ENCODE results near the gene COX7A2.

- TF ChIP-seq POLR2A (IDR thresholded peaks at IDR 0.05) = no peak
- TF ChIP-seq, protein P1, sequence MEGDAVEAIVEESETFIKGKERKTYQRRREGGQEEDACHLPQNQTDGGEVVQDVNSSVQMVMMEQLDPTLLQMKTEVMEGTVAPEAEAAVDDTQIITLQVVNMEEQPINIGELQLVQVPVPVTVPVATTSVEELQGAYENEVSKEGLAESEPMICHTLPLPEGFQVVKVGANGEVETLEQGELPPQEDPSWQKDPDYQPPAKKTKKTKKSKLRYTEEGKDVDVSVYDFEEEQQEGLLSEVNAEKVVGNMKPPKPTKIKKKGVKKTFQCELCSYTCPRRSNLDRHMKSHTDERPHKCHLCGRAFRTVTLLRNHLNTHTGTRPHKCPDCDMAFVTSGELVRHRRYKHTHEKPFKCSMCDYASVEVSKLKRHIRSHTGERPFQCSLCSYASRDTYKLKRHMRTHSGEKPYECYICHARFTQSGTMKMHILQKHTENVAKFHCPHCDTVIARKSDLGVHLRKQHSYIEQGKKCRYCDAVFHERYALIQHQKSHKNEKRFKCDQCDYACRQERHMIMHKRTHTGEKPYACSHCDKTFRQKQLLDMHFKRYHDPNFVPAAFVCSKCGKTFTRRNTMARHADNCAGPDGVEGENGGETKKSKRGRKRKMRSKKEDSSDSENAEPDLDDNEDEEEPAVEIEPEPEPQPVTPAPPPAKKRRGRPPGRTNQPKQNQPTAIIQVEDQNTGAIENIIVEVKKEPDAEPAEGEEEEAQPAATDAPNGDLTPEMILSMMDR (IDR thresholded peaks at IDR 0.05 in 4 of 5, conservative IDR thresholded peaks at IDR 0.05 in 1 of 5) = peak; percentile 62 to 93 (median 84)
Observed at GRCh38 chr6:75266716-75267291, 23.2 kb upstream of the COX7A2 start.

Data from gastrocnemius medialis (tissue), 4 donors.